T-cell (primary cell): ENCODE measurements around the gene AAMDC. TPM values are rescaled to one million over a fixed set of nuclear protein-coding genes. Genes with fewer than 3 reads are reported as not detected.
"Not testable (repeated sequence)": the region's sequence is repeated elsewhere in the genome, so short reads cannot be mapped to it uniquely, and the experiment has no call there.

ENCODE experiments used
- ATAC-seq, 4 experiments: fragments of 200-7000 bp in 3 of 4; fragments of 150-1000 bp in 1 of 4; cut with Tn5 transposase; replicated peaks in 1 of 4; 1 replicate in 3 of 4; 2 replicates in 1 of 4; pipeline ENCODE4 v1.10.0; 2021; ENCODE audit warnings: moderate library complexity in 3 of 4, mild to moderate bottlenecking in 2 of 4, moderate number of reproducible peaks in 1 of 4
- CTCF ChIA-PET, 2 donors: fragments of 300-600 bp; sonication (Branson Sonifier 250); formaldehyde crosslinking; loops; one replicate each; lab custom pipeline; 2022; ENCODE audit warnings: antibody characterized with exemption in 2 of 2; lab: Charles Lee
- POLR2A ChIA-PET, 2 donors: fragments of 300-600 bp; sonication (Branson Sonifier 250); formaldehyde crosslinking; loops; one replicate each; lab custom pipeline; 2022; ENCODE audit warnings: antibody characterized with exemption in 2 of 2; lab: Charles Lee
- DNase-seq, 35 experiments: peaks; one replicate each; pipeline versions ENCODE4 v3.0.0 to v3.0.0-alpha.2; 2013 to 2023
- H3K27ac ChIP-seq: one replicate; pipeline ENCODE4 v1.5.1; 2013; ENCODE audit warnings: low read length
- H3K27me3 ChIP-seq, 2 experiments: replicated peaks in 1 of 2; 1 replicate in 1 of 2; 2 replicates in 1 of 2; pipeline versions ENCODE4 v1.6.1 to v1.7.0; 2013; ENCODE audit warnings: low read length in 1 of 2, mixed read lengths in 1 of 2; ENCODE audit not compliant: control insufficient read depth in 2 of 2, insufficient read depth in 2 of 2; ENCODE audit errors: extremely low read depth in 1 of 2
- H3K36me3 ChIP-seq, 2 donors: 1 replicate in 1 of 2; 2 replicates in 1 of 2; pipeline versions ENCODE4 v1.6.1 to v1.7.0; 2013; ENCODE audit warnings: low read length in 1 of 2; ENCODE audit not compliant: control insufficient read depth in 2 of 2, insufficient read depth in 1 of 2; ENCODE audit errors: extremely low read depth in 1 of 2
- H3K4me1 ChIP-seq, 2 experiments: 1 replicate in 1 of 2; 2 replicates in 1 of 2; pipeline versions ENCODE4 v1.6.1 to v1.7.0; 2013; ENCODE audit warnings: low read length in 2 of 2, mixed read lengths in 1 of 2; ENCODE audit not compliant: insufficient read depth in 2 of 2, control insufficient read depth in 1 of 2; ENCODE audit errors: extremely low read depth in 1 of 2
- H3K4me3 ChIP-seq, 2 donors: 1 replicate in 1 of 2; 2 replicates in 1 of 2; pipeline versions ENCODE4 v1.5.1 to v1.7.0; 2013; ENCODE audit warnings: mild to moderate bottlenecking in 2 of 2, low read length in 1 of 2, moderate library complexity in 1 of 2; ENCODE audit not compliant: control insufficient read depth in 1 of 2; ENCODE audit errors: extremely low read depth in 1 of 2
- H3K9me3 ChIP-seq: 2 replicates; pipeline ENCODE4 v1.7.0; 2013
- H3K27ac Mint-ChIP-seq, 2 donors: one replicate each; pipeline ENCODE4 v1.8.0; 2020 to 2021; ENCODE audit warnings: mild to moderate bottlenecking in 2 of 2, mixed read lengths in 2 of 2
- H3K27me3 Mint-ChIP-seq, 2 donors: one replicate each; pipeline ENCODE4 v1.8.0; 2021 to 2022; ENCODE audit warnings: mixed read lengths in 2 of 2
- H3K36me3 Mint-ChIP-seq: one replicate; pipeline ENCODE4 v1.8.0; 2021; ENCODE audit warnings: mixed read lengths
- H3K4me1 Mint-ChIP-seq, 3 donors: one replicate each; pipeline ENCODE4 v1.8.0; 2020 to 2022; ENCODE audit warnings: mixed read lengths in 3 of 3, mild to moderate bottlenecking in 1 of 3
- H3K4me3 Mint-ChIP-seq, 3 donors: one replicate each; pipeline ENCODE4 v1.8.0; 2020 to 2022; ENCODE audit warnings: mild to moderate bottlenecking in 3 of 3, mixed read lengths in 3 of 3, moderate library complexity in 3 of 3
- H3K9me3 Mint-ChIP-seq, 3 donors: one replicate each; pipeline ENCODE4 v1.8.0; 2020 to 2022; ENCODE audit warnings: mixed read lengths in 3 of 3
- WGBS: methylation state at CpG from one replicate; pipeline ENCODE4 v1.1.5; 2013; ENCODE audit warnings: missing lambda C conversion rate; ENCODE audit not compliant: insufficient coverage; 5-methylcytosine and 5-hydroxymethylcytosine counted together
- total RNA-seq, 35 experiments: library from RNA in 6 of 35; stranded (reverse) in 6 of 35; fragments of 120-200 nt in 1 of 35; gene quantifications; one replicate each; pipeline versions ENCODE4 v1.2.1 to v1.2.4 and lab custom pipeline; 2013 to 2026

Gene AAMDC
- total RNA-seq, 5 donors from 2014 or later (not counting 1 experiment from before 2014, with no cell fraction given): 4.0 to 11.1 (median 7.0) TPM

- no peak overlapping the region for H3K4me3 Mint-ChIP-seq
- DNase-seq: no peak
- no peaks in the 10 kb centered on the region for H3K9me3 ChIP-seq
- 83% methylated on average over 1 of the region's 3 CpGs for whole genome bisulfite sequencing
- H3K27me3 ChIP-seq: no peaks in the 10 kb centered on the region
- H3K27ac Mint-ChIP-seq: no peak overlapping the region
- H3K27me3 Mint-ChIP-seq: no peaks in the 10 kb centered on the region
- no peaks in the 10 kb centered on the region for H3K9me3 Mint-ChIP-seq
- H3K4me1 Mint-ChIP-seq: peaks cover 0 to 8% (median 2%) of the 10 kb centered on the region in 3 donors
- ATAC-seq: no peak
- no peaks in the 10 kb centered on the region for H3K4me1 ChIP-seq
- H3K36me3 Mint-ChIP-seq: peaks cover 54% of the 10 kb centered on the region
- H3K27ac ChIP-seq: no peak overlapping the region
- no peak overlapping the region for H3K4me3 ChIP-seq
- ChIA-PET POLR2A (no interaction called here), CTCF (no interaction called here)
- H3K36me3 ChIP-seq: peaks cover 9 to 70% of the 10 kb centered on the region in 2 donors
These were observed 61.5 kb downstream of the AAMDC start for GRCh38 chr11:77882396-77882795.

DNA sequence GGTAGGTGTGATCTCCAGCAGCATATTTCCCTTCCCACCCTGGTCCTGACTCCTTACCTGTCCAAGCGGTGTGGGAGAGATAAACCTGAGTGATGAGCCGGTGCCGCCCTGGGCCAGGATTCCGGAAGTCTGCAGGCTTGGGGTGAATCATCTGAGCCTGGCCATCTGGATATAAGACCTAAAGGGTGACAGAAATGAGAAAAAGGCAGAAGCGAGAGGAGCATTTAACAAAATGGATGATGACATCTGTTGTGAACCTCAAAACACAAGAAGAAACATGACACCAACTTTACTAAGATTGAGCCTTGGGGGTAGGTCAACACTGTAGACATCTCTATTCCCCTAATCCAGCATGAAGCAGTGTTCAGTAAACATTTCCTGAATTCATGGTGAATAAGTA is 62.8 kb downstream of the AAMDC start:
- no peaks in the 10 kb centered on the region for H3K9me3 Mint-ChIP-seq
- Histone ChIP-seq H3K27me3 (no peaks in the 10 kb centered on the region), H3K4me1 (no peaks in the 10 kb centered on the region), H3K36me3 (peaks cover 9 to 59% of the 10 kb centered on the region in 2 donors), H3K27ac (no peak overlapping the region), H3K9me3 (no peaks in the 10 kb centered on the region), H3K4me3 (no peak overlapping the region)
- H3K4me3 Mint-ChIP-seq: no peak overlapping the region
- no peak overlapping the region for H3K27ac Mint-ChIP-seq
- no peak for DNase-seq
- no peaks in the 10 kb centered on the region for H3K27me3 Mint-ChIP-seq
- peaks cover 0 to 8% (median 2%) of the 10 kb centered on the region in 3 donors for H3K4me1 Mint-ChIP-seq
- no peak for ATAC-seq
- ChIA-PET CTCF (no interaction called here), POLR2A (no interaction called here)
- H3K36me3 Mint-ChIP-seq: peaks cover 53% of the 10 kb centered on the region
- 100% methylated on average over 1 of the region's 5 CpGs for WGBS

DNA sequence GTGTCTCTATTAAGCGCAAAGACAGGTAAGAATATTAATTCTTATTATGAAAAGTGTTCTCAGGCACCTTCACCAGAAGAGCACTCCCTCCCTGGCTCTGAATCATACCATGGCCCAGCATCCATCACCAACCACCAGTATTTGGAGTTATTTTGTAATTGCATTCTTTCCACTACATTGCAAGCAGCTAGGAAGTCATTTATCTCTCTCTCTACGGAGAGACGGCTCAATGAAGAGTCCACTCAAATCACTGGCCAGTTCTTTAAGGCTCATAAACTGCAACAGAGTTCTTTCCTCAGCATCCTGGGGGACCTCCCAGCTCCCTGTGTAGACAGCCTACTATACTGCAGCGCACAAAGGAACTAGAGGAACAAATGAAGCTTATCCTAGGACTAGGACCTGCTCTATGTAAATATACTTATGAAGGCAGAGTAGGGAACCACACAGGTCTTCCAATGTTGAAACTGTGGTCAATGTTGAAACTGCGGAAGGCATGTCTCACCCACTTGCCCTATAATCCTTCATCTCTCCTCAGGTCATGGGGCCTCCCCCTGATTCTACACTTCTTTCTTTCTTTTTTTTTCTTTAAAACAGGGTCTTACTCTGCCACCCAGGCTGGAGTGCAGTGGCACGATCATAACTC is 63.4 kb downstream of the AAMDC start:
- Histone ChIP-seq H3K27me3 (no peaks in the 10 kb centered on the region), H3K27ac (no peak overlapping the region), H3K36me3 (peaks cover 9 to 53% of the 10 kb centered on the region in 2 donors), H3K4me3 (no peak overlapping the region), H3K9me3 (no peaks in the 10 kb centered on the region), H3K4me1 (no peaks in the 10 kb centered on the region)
- no peaks in the 10 kb centered on the region for H3K27me3 Mint-ChIP-seq
- H3K4me3 Mint-ChIP-seq: no peak overlapping the region
- peaks cover 53% of the 10 kb centered on the region for H3K36me3 Mint-ChIP-seq
- WGBS: no CpG with 5 or more reads among the region's 6 CpGs
- no peaks in the 10 kb centered on the region for H3K9me3 Mint-ChIP-seq
- ATAC-seq: no peak
- no peak for DNase-seq
- H3K27ac Mint-ChIP-seq: no peak overlapping the region
- ChIA-PET CTCF (no interaction called here), POLR2A (no interaction called here)
- peaks cover 0 to 7% (median 2%) of the 10 kb centered on the region in 3 donors for H3K4me1 Mint-ChIP-seq

DNA sequence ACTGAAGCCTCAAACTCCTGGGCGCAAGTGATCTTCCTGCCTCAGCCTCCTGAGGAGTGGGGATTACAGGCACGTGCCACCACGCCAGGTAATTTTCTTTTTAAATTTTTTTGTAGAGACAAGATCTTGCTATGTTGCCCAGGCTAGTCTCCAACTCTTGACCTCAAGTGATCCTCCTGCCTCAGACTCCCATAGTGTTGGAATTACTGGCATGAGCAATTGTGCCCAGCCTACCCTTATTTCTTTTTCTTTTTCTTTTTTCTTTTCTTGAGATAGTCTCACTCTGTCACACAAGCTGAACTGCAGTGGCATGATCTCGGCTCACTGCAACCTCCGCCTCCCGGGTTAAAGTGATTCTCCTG is 63.9 kb downstream of the AAMDC start:
- Histone ChIP-seq H3K27me3 (no peaks in the 10 kb centered on the region), H3K36me3 (peaks cover 9 to 53% of the 10 kb centered on the region in 2 donors), H3K9me3 (no peaks in the 10 kb centered on the region), H3K27ac (no peak overlapping the region), H3K4me1 (no peaks in the 10 kb centered on the region), H3K4me3 (no peak overlapping the region)
- Mint-ChIP-seq H3K9me3 (no peaks in the 10 kb centered on the region), H3K27me3 (no peaks in the 10 kb centered on the region), H3K4me1 (peaks cover 0 to 2% (median 0%) of the 10 kb centered on the region in 3 donors), H3K4me3 (no peak overlapping the region), H3K36me3 (peaks cover 52% of the 10 kb centered on the region), H3K27ac (no peak overlapping the region)
- ATAC-seq (no peak), DNase-seq (no peak)
- POLR2A ChIA-PET: no interaction called here
- WGBS: 100% methylated on average over 3 of the region's 6 CpGs
- CTCF ChIA-PET: no interaction called here

DNA sequence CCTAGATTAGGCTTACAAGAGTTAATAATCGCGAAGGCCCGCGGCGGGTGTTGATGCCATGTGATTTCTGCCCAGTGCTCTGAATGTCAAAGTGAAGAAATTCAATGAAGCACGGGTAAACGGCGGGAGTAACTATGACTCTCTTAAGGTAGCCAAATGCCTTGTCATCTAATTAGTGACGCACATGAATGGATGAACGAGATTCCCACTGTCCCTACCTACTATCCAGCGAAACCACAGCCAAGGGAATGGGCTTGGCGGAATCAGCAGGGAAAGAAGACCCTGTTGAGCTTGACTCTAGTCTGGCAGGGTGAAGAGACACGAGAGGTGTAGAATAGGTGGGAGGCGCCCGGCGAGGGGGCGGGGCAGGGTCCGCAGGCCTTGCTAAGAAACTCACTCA is 65.5 kb downstream of the AAMDC start:
- CTCF ChIA-PET: no interaction called here
- peak in 1 of 35 experiments; percentile 44 for DNase-seq
- Histone ChIP-seq H3K4me1 (no peaks in the 10 kb centered on the region), H3K27me3 (no peaks in the 10 kb centered on the region), H3K4me3 (no peak overlapping the region), H3K9me3 (no peaks in the 10 kb centered on the region), H3K36me3 (peaks cover 9 to 45% of the 10 kb centered on the region in 2 donors), H3K27ac (no peak overlapping the region)
- no peaks in the 10 kb centered on the region for H3K4me1 Mint-ChIP-seq
- 97% methylated on average over 8 of the region's 18 CpGs for WGBS
- POLR2A ChIA-PET: no interaction called here
- H3K4me3 Mint-ChIP-seq: no peak overlapping the region
- H3K27me3 Mint-ChIP-seq: no peaks in the 10 kb centered on the region
- ATAC-seq: no peak
- H3K27ac Mint-ChIP-seq: no peak overlapping the region
- H3K36me3 Mint-ChIP-seq: peaks cover 54% of the 10 kb centered on the region
- no peaks in the 10 kb centered on the region for H3K9me3 Mint-ChIP-seq

DNA sequence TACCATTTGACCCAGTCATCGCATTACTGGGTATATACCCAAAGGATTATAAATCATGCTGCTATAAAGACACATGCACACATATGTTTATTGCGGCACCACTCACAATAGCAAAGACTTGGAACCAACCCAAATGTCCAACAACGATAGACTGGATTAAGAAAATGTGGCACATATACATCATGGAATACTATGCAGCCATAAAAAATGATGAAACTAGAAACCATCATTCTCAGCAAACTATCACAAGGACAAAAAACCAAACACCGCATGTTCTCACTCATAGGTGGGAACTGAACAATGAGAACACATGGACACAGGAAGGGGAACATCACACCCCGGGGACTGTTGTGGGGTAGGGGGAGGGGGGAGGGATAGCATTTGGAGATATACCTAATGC is 68.1 kb downstream of the AAMDC start:
- CTCF ChIA-PET, H3K9me3 Mint-ChIP-seq, H3K27me3 ChIP-seq, H3K27ac Mint-ChIP-seq, H3K4me3 ChIP-seq, H3K9me3 ChIP-seq, H3K4me1 Mint-ChIP-seq, H3K27ac ChIP-seq, ATAC-seq, H3K4me1 ChIP-seq, H3K27me3 Mint-ChIP-seq, POLR2A ChIA-PET, DNase-seq, H3K4me3 Mint-ChIP-seq: not testable (repeated sequence)
- no CpG with 5 or more reads among the region's 5 CpGs for WGBS
- peaks cover 2 to 42% of the 10 kb centered on the region in 2 donors for H3K36me3 ChIP-seq
- peaks cover 54% of the 10 kb centered on the region for H3K36me3 Mint-ChIP-seq
